Head of caudate nucleus (tissue), 42 donors: Measurements from ENCODE around the gene MRPL32.

Experiments used
- DNase-seq, 42 donors: peaks; one replicate each; pipeline versions ENCODE4 v3.0.0 to v3.0.0-alpha.2; 2020 to 2021; ENCODE audit warnings: mixed read lengths in 7 of 42
- intact Hi-C: fragments of 100-400 bp; cut with DNase I; formaldehyde crosslinking; loops from one replicate; pipeline ENCODE4 v1.15.0; 2022

MRPL32 gene

DNA sequence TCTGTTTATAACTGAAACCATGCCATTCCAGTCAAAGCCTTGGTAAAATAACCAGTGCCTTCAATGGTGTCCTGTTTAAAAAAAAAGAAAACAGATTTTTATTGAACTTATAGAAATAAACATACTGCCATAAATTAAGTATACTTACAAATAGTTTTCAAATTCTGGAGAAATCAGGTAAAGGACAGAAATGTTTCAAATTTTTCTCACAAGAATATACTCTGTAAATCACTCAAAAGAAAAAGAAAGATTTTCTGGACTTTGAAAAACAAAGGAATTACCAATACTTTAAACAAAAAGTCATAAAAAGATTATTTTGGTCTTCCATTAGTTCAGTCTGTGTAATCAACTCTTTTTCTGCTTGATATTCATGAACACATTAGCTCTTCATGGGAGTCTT is 23.9 kb downstream of the MRPL32 start:
- no peak for DNase-seq
- intact Hi-C loops: no loop called here

GRCh38 chr7:42959549-42959948 is 27.4 kb downstream of the MRPL32 start:
- DNase-seq: no peak

GRCh38 chr7:42960762-42961161 is 28.6 kb downstream of the MRPL32 start:
- intact Hi-C loops: no loop called here
- DNase-seq: no peak

More at GRCh38 chr7:42959549-42959948, 27.4 kb downstream of the MRPL32 start:
- intact Hi-C loops: no loop called here

GRCh38 chr7:42961170-42961569 is 29.0 kb downstream of the MRPL32 start:
- intact Hi-C loops: no loop called here
- DNase-seq: no peak

GRCh38 chr7:42964293-42964692 is 32.1 kb downstream of the MRPL32 start:
- intact Hi-C loops: no loop called here
- DNase-seq: no peak

DNA sequence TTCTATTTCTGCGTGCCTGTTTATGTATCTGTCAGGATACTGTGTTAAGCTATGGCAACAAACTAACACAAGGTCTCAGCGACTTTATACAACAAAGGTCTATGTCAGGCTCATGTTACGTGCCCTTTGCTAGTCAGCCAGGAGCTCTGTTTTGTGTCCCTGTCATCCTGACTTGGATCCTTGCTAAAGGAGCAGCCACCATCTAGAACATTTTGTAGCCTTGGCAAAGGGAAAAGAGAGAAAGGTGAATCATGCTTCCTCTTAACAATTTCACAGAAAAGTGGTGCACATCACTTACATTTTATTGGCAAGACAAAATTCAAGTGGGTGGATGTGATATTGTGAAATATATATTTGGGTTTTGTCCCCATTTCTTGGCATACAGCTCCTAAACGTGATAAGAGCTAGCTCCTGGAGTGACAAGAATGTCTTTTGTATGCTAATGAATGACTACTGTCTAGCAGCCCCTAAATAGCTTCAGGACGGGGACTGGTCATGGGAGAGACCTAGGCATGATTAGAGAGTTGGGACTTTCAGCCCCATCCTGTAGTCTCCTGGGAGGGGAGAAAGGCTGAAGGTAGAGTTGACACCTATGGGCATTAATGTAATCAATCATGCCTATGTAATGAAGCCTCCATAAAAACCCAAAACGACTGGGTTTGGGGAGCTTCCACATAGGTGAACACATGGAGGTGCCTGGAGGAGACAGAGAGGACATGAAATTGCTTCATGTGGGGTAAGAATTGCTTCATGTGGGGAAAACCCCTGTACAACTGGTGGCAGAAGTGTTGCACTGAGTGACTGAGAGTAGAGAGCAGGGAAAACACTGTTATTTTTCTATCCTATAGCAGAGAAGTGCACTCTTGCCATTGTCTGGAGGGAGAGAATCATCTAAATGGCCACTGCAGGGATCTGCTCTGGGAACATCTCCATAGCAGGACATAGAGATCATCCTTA is 33.0 kb downstream of the MRPL32 start:
- intact Hi-C loops: no loop called here
- DNase-seq: peak in 9 of 42 donors; percentile 9 to 53 (median 26)

GRCh38 chr7:42967391-42967790 is 35.2 kb downstream of the MRPL32 start:
- intact Hi-C loops: no loop called here
- DNase-seq: no peak

DNA sequence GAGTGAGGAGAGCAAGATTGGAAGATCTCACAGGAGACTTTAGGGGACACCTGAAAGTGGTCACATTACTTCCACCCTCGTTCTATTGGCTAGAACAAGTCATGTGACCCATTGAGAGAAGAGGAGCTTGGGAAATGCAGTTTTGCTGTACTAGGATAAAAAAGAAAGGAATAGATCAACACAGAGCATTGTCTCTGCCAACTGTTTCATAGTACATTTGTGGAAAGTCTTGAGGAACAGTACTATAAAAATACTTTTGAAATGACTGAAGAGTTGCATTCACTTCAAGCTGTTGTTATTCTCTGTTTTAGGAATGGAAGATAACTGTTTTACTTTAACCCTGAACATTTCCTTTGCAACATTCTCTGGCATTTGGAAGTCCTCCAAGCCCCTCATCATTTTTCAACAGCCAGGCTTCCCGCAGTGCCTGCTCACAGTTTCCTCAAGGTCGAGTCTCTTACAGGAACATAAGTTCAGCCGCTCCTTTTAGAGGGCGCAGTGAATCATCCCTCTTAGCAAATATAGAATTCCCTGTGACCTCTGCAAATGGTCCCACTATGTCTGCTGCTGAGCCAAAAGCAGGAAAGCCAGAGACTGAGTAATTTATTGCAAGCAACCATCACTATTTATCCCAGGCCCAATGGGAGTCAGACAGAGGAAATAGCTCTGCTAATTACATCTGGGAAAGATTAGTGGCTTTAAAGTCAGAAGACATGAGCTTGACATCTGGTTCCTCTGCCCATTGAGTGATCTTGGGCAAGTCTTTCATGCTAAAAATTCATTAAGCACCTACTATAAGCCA is 40.7 kb downstream of the MRPL32 start:
- no peak for DNase-seq

GRCh38 chr7:42976371-42976770 is 44.2 kb downstream of the MRPL32 start:
- intact Hi-C loops: no loop called here
- peak in 16 of 42 donors; percentile 9 to 54 (median 26) for DNase-seq

More for the DNA sequence above, 40.7 kb downstream of the MRPL32 start:
- intact Hi-C loops: no loop called here

- intact Hi-C loops: no loop called here
Observed at GRCh38 chr7:42978496-42978895, 46.3 kb downstream of the MRPL32 start.

DNA sequence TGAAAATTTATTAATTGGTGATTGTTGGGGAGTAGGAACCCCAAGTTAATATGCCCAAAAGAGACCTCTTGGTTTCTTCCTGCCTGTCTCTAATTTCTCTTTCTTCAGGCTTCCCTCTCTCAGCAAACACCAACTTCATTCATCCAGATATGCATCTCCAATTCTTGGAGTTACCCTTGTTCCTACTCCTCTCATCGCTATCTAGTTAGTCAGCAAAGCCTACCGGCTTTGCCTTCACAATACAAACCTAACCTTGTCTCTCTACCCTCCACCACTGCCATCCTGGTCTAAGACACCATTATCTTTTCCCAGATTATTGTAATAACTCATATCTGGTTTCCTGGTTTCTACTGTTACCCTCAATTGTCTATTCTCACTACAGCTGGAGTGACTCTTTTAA is 47.9 kb downstream of the MRPL32 start:
- intact Hi-C loops: no loop called here

More at GRCh38 chr7:42978496-42978895, 46.3 kb downstream of the MRPL32 start:
- DNase-seq: no peak

DNA sequence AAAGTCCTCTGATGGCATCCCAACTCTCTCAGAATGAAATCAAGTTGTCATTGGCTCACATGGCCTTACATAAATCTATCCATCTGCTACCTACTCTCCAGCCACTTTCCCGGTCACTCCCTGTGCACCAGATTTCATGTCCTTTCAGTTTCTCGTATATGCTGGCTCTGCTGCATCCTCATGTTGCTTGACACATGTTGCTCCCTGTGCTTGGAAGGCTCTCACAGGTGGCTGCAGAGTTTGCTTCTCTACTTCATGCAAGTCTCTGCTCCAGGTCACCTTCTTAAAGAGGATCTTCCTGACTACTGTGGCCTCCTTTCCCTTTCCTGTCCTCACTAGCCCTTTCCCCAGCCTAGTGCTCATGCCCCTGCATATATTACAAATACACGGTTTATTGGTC is 48.3 kb downstream of the MRPL32 start:
- no peak for DNase-seq
- intact Hi-C loops: no loop called here

More for the DNA sequence above, 47.9 kb downstream of the MRPL32 start:
- no peak for DNase-seq

DNA sequence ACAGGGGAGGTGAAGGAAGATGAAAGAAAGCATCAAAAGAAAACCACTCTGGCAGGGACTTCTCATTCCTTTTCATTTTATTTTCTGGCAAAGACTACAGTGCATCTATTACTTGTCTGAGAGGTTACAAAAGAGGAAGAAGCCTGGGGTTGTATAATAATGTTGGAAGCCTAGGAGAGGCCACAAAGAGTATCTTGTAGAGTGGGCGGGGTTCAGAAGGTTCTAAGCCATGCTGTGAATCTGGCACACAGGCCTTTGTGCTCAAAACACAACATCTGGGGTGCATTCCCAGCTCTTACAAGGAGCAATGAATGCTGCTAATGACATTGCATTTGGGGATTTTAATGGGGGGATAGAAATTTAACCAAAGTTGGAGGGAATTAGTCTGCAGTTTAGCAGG is 49.4 kb downstream of the MRPL32 start:
- DNase-seq: no peak
- intact Hi-C loops: no loop called here

DNA sequence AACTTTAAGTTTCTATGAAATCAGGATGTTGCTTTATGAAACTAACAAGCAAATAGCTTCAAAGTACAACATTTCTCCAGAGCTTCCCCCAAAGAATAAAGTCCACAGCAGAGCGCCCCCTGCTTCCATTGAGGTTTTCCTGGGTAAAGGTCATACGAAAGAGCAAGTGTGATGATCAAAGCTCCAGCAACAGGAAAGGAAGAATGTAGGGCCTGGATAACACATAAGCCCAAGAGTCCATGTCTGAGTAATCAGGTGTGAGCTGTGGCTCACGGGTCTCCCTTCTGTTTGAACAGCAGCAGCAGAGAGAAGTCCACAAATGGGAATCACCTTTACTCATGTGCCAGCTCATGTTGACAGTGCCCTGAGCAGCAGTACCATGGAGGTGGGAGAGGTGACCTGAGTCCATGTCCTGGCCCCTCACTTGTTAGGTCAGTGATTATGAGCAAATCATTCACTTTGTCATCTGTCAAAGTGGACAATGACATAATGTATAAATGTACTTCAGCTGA is 50.5 kb downstream of the MRPL32 start:
- DNase-seq: no peak
- intact Hi-C loops: no loop called here

DNA sequence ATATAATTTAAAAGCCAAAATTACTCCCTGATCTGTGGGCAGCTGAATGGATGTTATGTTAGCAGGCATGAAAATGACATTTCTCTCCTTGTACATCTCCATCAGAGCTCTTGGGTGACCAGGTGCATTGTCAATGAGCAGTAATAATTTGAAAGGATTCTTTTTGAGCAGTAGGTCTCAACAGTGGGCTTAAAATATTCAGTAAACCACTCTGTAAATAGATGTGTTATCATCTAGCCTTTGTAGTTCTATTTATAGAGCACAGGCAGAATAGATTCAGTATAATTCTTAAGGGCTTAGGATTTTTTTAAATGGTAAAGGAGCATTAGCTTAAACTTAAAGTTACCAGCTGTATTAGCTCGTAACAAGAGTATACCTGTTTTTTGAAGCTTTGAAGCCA is 52.0 kb downstream of the MRPL32 start:
- intact Hi-C loops: no loop called here
- DNase-seq: no peak

- intact Hi-C loops: no loop called here
- DNase-seq: no peak
Observed at GRCh38 chr7:42986213-42986612, 54.0 kb downstream of the MRPL32 start.

- intact Hi-C loops: no loop called here
- no peak for DNase-seq
Observed at GRCh38 chr7:42986781-42987248, 54.6 kb downstream of the MRPL32 start.
